Activated CD8-positive, alpha-beta memory T cell treated with anti-CD3 and anti-CD28 coated beads for 36 hours (primary cell): ENCODE measurements around the gene IFNA2. TPM values are rescaled to one million over a fixed set of nuclear protein-coding genes. Genes with fewer than 3 reads are reported as not detected.

Experiments used
- total RNA-seq, 2 experiments: library from RNA; stranded (reverse); gene quantifications; one replicate each; pipeline ENCODE4 v1.2.3, GENCODE V29; 2021

The IFNA2 gene
- total RNA-seq, 2 experiments from 2014 or later = not detected

Other genes starting within 250 kb of the IFNA2 start
- gene IFNW1, start 243.6 kb downstream of the IFNA2 start, total RNA-seq = not detected
- gene IFNA21, start 218.7 kb downstream of the IFNA2 start, total RNA-seq = not detected
- gene IFNA4, start 197.8 kb downstream of the IFNA2 start, total RNA-seq = not detected
- gene IFNA7, start 183.2 kb downstream of the IFNA2 start, total RNA-seq = not detected
- gene IFNA10, start 178.3 kb downstream of the IFNA2 start, total RNA-seq = not detected
- gene IFNA16, start 168.1 kb downstream of the IFNA2 start, total RNA-seq = not detected
- gene IFNA17, start 157.2 kb downstream of the IFNA2 start, total RNA-seq = not detected
- not detected for gene IFNA14, start 145.4 kb downstream of the IFNA2 start, total RNA-seq
- gene IFNA5, start 80.1 kb downstream of the IFNA2 start, total RNA-seq = not detected
- gene KLHL9, start 50.0 kb downstream of the IFNA2 start, total RNA-seq = 10 to 100 TPM; 13.2 to 14.2 TPM
- gene IFNA6, start 34.5 kb downstream of the IFNA2 start, total RNA-seq = not detected
- not detected for gene IFNA13, start 17.3 kb downstream of the IFNA2 start, total RNA-seq
- gene IFNA8, start 23.7 kb upstream of the IFNA2 start, total RNA-seq = not detected
- gene IFNA1, start 55.0 kb upstream of the IFNA2 start, total RNA-seq = not detected
- gene IFNE, start 96.9 kb upstream of the IFNA2 start, total RNA-seq = not detected